DMS79 (cell line): ENCODE data around the gene PTPRCAP.
"Not testable (repeated sequence)": the region's sequence is repeated elsewhere in the genome, so short reads cannot be mapped to it uniquely, and the experiment has no call there.

Source experiments
- DNase-seq: peaks from one replicate; lab custom pipeline; 2025; lab: John Stamatoyannopoulos, UW

PTPRCAP gene

GRCh38 chr11:67440229-67441097 is 3.0 kb upstream of the PTPRCAP start:
- no peak for DNase-seq

DNA sequence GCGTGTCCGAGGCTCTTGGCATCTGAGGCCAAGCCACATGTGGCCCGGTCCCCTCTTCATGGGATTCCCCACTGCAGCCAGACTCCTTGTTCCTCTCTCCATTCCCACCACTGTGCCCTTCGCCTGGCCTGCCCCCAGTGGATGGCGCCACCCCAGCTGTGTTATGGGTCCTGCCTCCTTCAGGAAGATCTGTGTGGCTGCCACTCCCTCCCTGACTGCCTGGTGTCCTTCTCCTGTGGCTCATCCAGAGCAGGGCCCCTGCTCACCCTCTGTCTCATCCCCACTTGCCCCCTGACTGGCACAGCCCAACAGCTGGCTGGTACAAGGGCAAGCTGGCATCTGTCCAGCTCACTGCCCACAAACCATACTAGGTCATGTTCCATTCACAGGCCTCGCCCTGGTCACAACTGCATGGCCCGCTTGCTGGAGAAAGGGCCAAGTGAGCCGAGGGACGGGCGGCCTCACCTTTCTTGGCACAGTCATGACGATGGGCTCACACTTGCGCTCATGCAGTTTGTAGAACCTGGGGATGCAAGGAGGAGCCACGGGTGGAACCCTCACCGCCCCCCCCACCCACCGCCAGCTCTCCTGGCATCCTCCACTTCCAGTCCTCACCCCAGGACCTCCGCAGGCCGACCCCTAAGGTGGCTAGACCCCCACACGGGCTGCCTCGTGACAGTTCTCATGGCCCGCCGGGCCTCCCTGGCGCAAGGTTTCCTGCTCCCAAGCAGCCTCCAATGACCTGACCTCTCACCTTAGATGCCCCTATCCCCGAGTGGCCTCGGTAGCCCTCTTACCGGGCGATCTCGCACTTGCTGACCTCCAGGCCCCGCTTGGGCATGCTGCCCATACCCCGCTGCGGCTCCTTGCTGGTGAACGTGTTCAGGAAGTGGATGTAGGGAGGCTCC is 2.1 kb upstream of the PTPRCAP start:
- no peak for DNase-seq

DNA sequence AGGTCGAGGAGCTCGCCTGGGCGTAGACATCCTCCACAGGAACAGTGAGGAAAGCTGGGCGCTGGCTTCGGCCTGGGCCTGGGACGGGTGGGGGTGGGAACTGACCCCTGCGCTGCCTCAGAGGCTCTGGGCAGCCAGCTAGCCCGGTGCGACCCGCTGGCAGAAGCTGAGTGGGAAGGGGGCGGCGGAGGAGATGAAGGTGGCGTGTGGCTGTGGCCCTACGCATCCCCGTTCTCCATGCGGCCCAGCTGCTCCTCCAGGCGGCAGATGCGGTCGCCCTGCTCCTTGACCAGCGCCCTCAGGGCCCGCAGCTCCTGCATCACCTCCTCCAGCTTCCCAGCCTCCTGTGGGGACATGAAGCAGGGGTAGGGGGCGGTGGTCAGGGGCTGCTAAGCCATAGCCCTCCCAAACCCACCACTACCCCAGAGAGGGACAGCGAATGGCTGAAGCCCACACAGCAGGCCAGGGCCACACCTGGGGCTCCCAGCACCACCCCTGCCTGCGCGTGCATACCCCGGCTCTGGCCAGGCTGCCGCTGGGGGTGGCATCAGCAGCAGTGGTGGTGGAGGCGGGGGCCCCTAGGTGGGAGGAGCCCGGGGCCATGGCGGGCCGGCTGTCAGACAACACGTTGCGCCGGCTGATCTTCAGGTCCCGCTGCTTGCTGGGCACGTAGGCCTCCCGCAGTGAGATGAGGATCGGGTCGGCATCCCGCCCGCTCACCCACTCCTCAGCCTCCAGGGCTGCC is 848 bp upstream of the PTPRCAP start:
- DNase-seq, result no peak

GRCh38 chr11:67437809-67438157 is 301 bp upstream of the PTPRCAP start:
- no peak for DNase-seq

- no peak for DNase-seq
Observed at GRCh38 chr11:67436459-67437081, 912 bp downstream of the PTPRCAP start.

- no peak for DNase-seq
Observed at GRCh38 chr11:67435727-67436458, 1.6 kb downstream of the PTPRCAP start.

DNA sequence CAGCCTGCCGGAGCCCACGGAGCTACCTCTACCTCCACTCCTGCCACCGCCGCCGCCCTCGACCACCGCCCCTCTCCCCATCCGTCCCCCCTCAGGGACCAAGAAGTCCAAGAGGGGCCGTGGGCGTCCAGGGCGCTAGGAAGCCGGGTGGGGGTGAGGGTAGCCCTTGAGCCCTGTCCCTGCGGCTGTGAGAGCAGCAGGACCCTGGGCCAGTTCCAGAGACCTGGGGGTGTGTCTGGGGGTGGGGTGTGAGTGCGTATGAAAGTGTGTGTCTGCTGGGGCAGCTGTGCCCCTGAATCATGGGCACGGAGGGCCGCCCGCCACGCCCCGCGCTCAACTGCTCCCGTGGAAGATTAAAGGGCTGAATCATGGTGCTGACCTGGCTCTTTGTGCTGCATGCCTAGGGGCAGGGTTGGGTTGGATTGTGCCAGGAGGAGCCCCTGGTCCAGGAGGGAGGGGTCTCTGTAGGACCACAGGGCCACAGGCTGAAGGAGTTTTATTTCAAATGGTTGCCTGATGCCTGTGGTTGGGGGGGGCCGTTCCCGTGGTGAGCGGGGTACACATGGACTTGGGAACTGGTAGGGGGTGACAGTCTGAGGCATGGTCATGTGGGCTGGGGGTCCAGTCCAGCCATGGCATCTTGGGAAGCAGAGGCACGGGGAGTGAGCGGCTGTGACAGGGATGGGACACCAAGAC is 2.3 kb downstream of the PTPRCAP start:
- DNase-seq, result no peak

DNA sequence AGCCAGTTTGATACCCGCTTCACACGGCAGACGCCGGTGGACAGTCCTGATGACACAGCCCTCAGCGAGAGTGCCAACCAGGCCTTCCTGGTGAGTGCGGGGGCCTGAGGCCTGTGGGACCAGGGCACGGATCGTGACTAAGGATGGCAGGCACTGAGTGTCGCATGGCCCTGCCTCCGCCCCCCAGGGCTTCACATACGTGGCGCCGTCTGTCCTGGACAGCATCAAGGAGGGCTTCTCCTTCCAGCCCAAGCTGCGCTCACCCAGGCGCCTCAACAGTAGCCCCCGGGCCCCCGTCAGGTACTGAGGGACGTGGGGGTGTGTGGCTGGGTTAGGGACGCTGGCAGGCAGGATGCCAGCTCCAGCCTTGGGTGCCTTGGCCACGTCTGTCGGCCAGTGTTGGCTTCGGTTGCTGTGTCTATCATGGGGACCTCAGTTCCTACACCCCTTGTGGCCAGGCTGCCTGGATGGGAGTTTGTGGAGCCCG is 3.0 kb downstream of the PTPRCAP start:
- DNase-seq, result no peak

DNA sequence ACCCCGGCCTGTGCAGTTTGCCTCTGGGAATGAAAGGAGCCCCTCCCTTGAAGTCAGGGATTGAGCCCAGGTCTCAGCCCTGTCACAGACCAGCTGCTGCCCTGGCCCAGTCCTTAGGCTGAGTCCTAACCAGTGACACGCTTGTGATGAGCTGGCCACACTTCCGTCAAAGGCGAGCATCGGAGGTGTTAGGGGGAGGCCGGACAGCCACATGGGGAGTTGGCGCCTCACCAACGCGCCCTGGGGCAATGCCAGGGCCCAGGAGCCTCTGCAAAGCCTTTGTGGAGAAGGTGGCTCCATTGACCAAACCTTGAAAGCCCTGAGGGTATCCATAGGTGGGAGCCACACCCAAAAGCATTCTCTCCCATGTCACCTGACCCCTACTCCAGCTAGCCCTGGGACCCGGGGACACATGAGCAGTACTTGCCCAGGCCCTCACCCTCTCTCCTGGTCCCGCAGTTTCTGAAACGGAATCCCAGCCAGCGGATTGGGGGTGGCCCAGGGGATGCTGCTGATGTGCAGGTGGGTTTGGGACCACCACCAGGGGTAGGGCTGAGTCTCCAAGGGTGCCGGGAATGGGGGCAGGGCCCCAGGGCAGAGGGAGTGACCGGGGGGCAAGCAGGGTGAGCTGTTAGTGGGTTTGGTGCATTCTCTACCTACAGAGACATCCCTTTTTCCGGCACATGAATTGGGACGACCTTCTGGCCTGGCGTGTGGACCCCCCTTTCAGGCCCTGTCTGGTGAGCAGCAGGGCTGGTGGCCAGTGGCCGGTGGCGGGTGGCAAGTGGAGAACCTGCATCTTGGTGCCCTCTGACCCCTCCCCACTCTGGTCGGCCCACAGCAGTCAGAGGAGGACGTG is 3.7 kb downstream of the PTPRCAP start:
- DNase-seq, result no peak

- DNase-seq, result no peak
Observed at GRCh38 chr11:67432655-67433349, 4.7 kb downstream of the PTPRCAP start.

GRCh38 chr11:67431346-67432249 is 5.9 kb downstream of the PTPRCAP start:
- no peak for DNase-seq

GRCh38 chr11:67429722-67430121 is 7.8 kb downstream of the PTPRCAP start:
- DNase-seq, result no peak

GRCh38 chr11:67429038-67429668 is 8.3 kb downstream of the PTPRCAP start:
- DNase-seq, result no peak

DNA sequence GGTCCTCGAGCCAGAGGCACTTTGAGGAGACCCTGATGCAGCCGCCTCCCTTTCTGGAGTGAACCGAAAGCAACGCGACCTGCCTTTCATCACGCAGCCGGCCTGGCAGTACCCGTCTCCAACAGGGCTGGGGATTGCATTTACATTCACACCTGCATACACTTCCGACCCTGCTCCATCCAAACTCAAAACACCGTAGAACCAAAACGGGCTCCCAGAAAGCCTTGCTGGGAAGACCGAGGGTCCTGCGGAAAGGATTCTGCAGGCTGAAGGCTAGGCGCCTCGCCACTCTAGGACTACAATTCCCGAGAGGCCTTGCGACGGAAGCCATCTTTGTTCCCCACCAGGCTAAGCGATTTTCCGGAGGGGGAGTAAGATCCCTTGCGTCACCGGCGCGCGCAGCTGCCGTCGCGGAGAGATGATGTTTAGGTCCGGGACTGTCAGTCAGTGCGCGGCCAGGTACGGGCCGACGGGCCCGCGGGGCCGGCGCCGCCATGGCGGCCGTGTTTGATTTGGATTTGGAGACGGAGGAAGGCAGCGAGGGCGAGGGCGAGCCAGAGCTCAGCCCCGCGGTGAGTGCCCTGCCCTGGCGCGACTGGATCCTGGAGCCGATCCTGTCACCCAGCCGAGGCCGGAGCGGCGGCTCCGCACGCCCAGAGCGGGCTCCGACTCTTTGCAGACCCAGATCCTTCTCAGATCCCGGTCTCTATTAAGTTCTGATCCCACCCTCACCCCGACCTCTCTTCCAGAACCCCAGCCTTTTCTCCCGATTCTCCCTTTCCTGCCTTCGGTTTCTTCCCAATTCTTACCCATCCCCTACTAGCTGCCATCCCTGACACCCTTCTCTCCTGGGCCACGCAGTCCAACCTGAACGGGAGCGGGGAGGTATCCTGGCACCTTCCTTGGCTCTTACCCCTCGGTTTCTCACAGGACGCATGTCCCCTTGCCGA is 9.2 kb downstream of the PTPRCAP start, which contains the start of gene RPS6KB2:
RPS6KB2 (plus strand) TSS at position 443 of the 950 bp plus-strand sequence; CDS start at position 495, 52 bp downstream.
- peak; percentile 95 for DNase-seq

DNA sequence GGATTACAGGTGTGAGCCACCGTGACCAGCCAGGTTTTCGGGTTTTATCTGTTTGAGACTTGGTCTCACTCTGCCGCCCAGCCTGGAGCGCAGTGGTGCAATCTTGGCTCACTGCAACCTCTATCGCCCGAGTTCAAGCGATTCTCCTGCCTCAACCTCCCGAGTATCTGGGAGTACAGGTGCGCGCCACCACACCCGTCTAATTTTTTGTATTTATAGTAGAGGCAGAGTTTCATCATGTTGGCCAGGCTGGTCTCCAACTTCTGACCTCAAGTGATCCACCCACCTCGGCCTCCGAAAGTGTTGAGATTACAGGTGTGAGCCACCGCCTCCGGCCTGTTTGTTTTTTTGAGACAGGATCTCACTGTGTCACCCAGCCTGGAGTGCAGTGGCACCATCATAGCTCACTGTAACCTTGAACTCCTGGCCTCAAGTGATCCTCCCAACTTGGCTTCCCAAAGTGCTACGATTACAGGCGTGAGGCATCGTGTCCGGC is 10.1 kb downstream of the PTPRCAP start:
- not testable (repeated sequence) for DNase-seq
